IPS-NIHi7 (cell line): ENCODE measurements around the gene RIC1.
"Not testable (repeated sequence)": the region's sequence is repeated elsewhere in the genome, so short reads cannot be mapped to it uniquely, and the experiment has no call there.

ENCODE experiments used
- DNase-seq: peaks from one replicate; pipeline ENCODE4 v3.0.0; 2012; ENCODE audit warnings: mixed read lengths; ENCODE audit errors: extremely low spot score

RIC1 gene

GRCh38 chr9:5628530-5629311, at the start of gene RIC1:
TSS of gene RIC1 (plus strand) at chr9:5629107. CDS start at chr9:5629310, 203 bp downstream.
- DNase-seq: peak; percentile 95

GRCh38 chr9:5579881-5580280, 49.0 kb upstream of the RIC1 start:
- DNase-seq: no peak

GRCh38 chr9:5580650-5581049, 48.3 kb upstream of the RIC1 start:
- DNase-seq: no peak

- not testable (repeated sequence) for DNase-seq
Observed at GRCh38 chr9:5581706-5582105, 47.2 kb upstream of the RIC1 start.

GRCh38 chr9:5582835-5583195, 46.1 kb upstream of the RIC1 start:
- no peak for DNase-seq

- no peak for DNase-seq
Observed at GRCh38 chr9:5586391-5586802, 42.5 kb upstream of the RIC1 start.

GRCh38 chr9:5587024-5587423, 41.9 kb upstream of the RIC1 start:
- no peak for DNase-seq

- no peak for DNase-seq
Observed at GRCh38 chr9:5592231-5592630, 36.7 kb upstream of the RIC1 start.

GRCh38 chr9:5592904-5593303, 36.0 kb upstream of the RIC1 start:
- DNase-seq: no peak

GRCh38 chr9:5593904-5594303, 35.0 kb upstream of the RIC1 start:
- DNase-seq: no peak

- DNase-seq: no peak
Observed at GRCh38 chr9:5596173-5596572, 32.7 kb upstream of the RIC1 start.

GRCh38 chr9:5608298-5609225, 20.3 kb upstream of the RIC1 start:
- DNase-seq: no peak

GRCh38 chr9:5609226-5609596, 19.7 kb upstream of the RIC1 start:
- DNase-seq: no peak

- no peak for DNase-seq
Observed at GRCh38 chr9:5610491-5610890, 18.4 kb upstream of the RIC1 start.

- DNase-seq: no peak
Observed at GRCh38 chr9:5611321-5612184, 17.4 kb upstream of the RIC1 start.

- no peak for DNase-seq
Observed at GRCh38 chr9:5612185-5612530, 16.7 kb upstream of the RIC1 start.

- DNase-seq: no peak
Observed at GRCh38 chr9:5614192-5614591, 14.7 kb upstream of the RIC1 start.

- DNase-seq: no peak
Observed at GRCh38 chr9:5614985-5615384, 13.9 kb upstream of the RIC1 start.

GRCh38 chr9:5617749-5618148, 11.2 kb upstream of the RIC1 start:
- no peak for DNase-seq

GRCh38 chr9:5620494-5620893, 8.4 kb upstream of the RIC1 start:
- no peak for DNase-seq

GRCh38 chr9:5621327-5621726, 7.6 kb upstream of the RIC1 start:
- DNase-seq: no peak

GRCh38 chr9:5622016-5622415, 6.9 kb upstream of the RIC1 start:
- DNase-seq: no peak
